K562 (cell line): ENCODE data around the gene ZNF202. TPM values are rescaled to one million over a fixed set of nuclear protein-coding genes. Genes with fewer than 3 reads are reported as not detected.
A peak's percentile ranks its signal among the peaks of the same experiment; 100 is the strongest.

ENCODE experiments used
- CCAR2 ChIP-seq: fragments of 200-400 bp; formaldehyde crosslinking; IDR thresholded peaks from 2 replicates; pipeline ENCODE4 v1.6.1; 2017; ENCODE audit warnings: mild to moderate bottlenecking, low read depth, low read length
- ESRRA ChIP-seq: fragments of 450-650 bp; IDR thresholded peaks from 2 replicates; pipeline ENCODE4 v1.6.1; 2014; ENCODE audit warnings: low read depth, mild to moderate bottlenecking, moderate library complexity, borderline replicate concordance
- GTF2F1 ChIP-seq: IDR thresholded peaks from 2 replicates; pipeline ENCODE4 v1.6.1; 2011; ENCODE audit warnings: low read depth, low read length, improper control_type of control experiment
- KAT7 ChIP-seq: sonication (generic); formaldehyde crosslinking; IDR thresholded peaks from 2 replicates; pipeline ENCODE4 v1.8.0; 2022; ENCODE audit warnings: missing genetic modification reagents, mild to moderate bottlenecking, borderline replicate concordance
- MGA ChIP-seq: fragments of 450-650 bp; IDR thresholded peaks from 2 replicates; pipeline ENCODE4 v1.6.1; 2016; ENCODE audit warnings: mild to moderate bottlenecking, moderate library complexity
- PREB ChIP-seq: sonication (generic); formaldehyde crosslinking; IDR thresholded peaks from 2 replicates; pipeline ENCODE4 v1.8.1; 2023; ENCODE audit warnings: mild to moderate bottlenecking, missing genetic modification reagents
- RBM14 ChIP-seq: fragments of 200-400 bp; formaldehyde crosslinking; IDR thresholded peaks from 2 replicates; pipeline ENCODE4 v1.6.1; 2018; ENCODE audit warnings: low read depth, mild to moderate bottlenecking, low read length, moderate library complexity, borderline replicate concordance; ENCODE audit not compliant: insufficient read depth
- TEAD1 ChIP-seq, 2 experiments: fragments of 450-650 bp in 1 of 2; sonication (generic) in 1 of 2; formaldehyde crosslinking; IDR thresholded peaks; 2 replicates each; pipeline versions ENCODE4 v1.4.0 to v1.8.0; 2020 to 2022; ENCODE audit warnings: mild to moderate bottlenecking in 2 of 2, missing genetic modification reagents in 1 of 2
- THAP7 ChIP-seq: fragments of 250-450 bp; sonication (Bioruptor Pico); IDR thresholded peaks from 2 replicates; pipeline ENCODE4 v1.5.0; 2021
- TRIM24 ChIP-seq, 2 experiments: fragments of 450-650 bp; IDR thresholded peaks; 2 replicates each; pipeline ENCODE4 v1.6.1; 2016
- ZBTB2 ChIP-seq: fragments of 450-650 bp; IDR thresholded peaks from 2 replicates; pipeline ENCODE4 v1.6.1; 2016; ENCODE audit warnings: antibody characterized with exemption
- polyA plus RNA-seq, 8 experiments: library from polyadenylated mRNA; depleted of rRNA in 4 of 8; stranded (reverse) in 5 of 8; unstranded in 3 of 8; fragments of >200 nt; fragmentation: Nextera tagmentation in 2 of 8; fragmentation: Illumina TruSeq in 1 of 8; extraction: Ambion mirVana in 2 of 8; extraction: Trizol in 1 of 8; gene quantifications; 2 replicates each; pipeline versions ENCODE4 v1.2.1 to v1.2.3, GENCODE V29; 2011 to 2014; ENCODE audit warnings: inconsistent platforms in 1 of 8, missing spikeins in 1 of 8
- total RNA-seq, 7 experiments: library from RNA; depleted of rRNA in 6 of 7; stranded (reverse); fragments of >200 nt in 6 of 7; fragmentation: Illumina TruSeq in 2 of 7; extraction: Trizol in 2 of 7; gene quantifications; 2 replicates each; pipeline versions ENCODE4 v1.2.1 to v1.2.3, GENCODE V29; 2011 to 2021; ENCODE audit warnings: low replicate concordance in 1 of 7

ZNF202 gene
- total and polyA plus RNA-seq, 9 of the 15 experiments (the other 6 are each of a cell fraction or from before 2014, with no cell fraction given): 2.3 to 18.7 (median 12.7) TPM

- no peak for TF ChIP-seq GTF2F1
- TF ChIP-seq ZBTB2: no peak
- TF ChIP-seq TRIM24 (IDR thresholded peaks at IDR 0.05): peak in 1 of 2 experiments; percentile 57; a peak in 2 of 4 replicates
- peak; percentile 66 for TF ChIP-seq MGA
- 0 out of 2 replicates have a peak, but pooled peaks have one; percentile 29 for TF ChIP-seq THAP7 (CRISPR knock-in tag)
- peak; percentile 39; the same call in 1 of the 2 replicates for TF ChIP-seq ESRRA
- TF ChIP-seq KAT7: peak; percentile 54; the same call in 1 of the 2 replicates
- TF ChIP-seq PREB (CRISPR knock-in tag): no peak
- TF ChIP-seq CCAR2: no peak
- TF ChIP-seq RBM14: no peak
- no peak for TF ChIP-seq TEAD1 (CRISPR knock-in tag; IDR thresholded peaks at IDR 0.05)
Measured at GRCh38 chr11:123741159-123742030, at the start of gene ZNF202 (continued).
